Measurements from ENCODE around the gene HLA-DRB1.
"Not testable (repeated sequence)": the region's sequence is repeated elsewhere in the genome, so short reads cannot be mapped to it uniquely, and the experiment has no call there.

The HLA-DRB1 gene

DNA sequence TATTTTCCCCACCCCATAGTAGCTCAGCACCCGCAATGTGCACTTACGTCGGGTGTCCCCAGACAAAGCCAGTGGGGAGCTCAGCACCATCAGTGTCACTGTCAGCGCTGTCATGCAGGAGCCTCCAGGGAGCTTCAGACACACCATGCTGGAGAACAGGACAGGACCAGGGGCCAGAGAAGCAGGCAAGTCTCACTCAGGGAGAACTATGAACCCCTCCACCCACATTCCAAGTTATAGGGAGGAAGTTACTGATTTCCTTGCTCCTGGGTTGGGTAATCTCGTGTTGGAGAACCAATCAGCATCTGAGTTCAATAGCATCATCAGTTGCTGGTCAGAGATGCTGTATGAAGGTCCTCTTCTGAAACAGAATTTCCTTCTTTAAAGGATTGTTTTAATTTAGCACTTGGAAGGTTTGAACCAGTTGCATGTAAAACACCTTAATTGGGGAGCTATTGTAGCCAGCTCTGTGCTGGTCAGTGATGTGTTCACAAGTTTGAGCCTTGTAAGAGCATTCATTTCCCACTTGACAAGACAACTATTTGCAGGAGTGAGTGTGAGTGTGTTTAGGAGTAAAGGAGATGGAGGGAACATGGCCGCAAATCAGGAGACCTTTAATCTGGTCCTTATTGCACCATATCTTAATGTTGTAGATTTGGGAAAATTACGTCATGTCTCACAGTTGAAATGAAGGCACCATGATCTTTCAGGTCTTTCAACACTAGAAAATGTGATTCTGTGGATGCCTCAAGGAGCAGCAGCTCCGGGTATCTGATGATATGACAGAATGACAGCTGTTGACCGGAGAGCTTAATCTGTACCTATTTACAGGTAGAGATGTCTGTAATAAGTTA, at the start of gene HLA-DRB1:
TSS of gene HLA-DRB1 (minus strand) at position 253 of the 854 bp plus-strand sequence. CDS start at position 147, 106 bp downstream.
- peak; percentile 68 for DNase-seq

DNA sequence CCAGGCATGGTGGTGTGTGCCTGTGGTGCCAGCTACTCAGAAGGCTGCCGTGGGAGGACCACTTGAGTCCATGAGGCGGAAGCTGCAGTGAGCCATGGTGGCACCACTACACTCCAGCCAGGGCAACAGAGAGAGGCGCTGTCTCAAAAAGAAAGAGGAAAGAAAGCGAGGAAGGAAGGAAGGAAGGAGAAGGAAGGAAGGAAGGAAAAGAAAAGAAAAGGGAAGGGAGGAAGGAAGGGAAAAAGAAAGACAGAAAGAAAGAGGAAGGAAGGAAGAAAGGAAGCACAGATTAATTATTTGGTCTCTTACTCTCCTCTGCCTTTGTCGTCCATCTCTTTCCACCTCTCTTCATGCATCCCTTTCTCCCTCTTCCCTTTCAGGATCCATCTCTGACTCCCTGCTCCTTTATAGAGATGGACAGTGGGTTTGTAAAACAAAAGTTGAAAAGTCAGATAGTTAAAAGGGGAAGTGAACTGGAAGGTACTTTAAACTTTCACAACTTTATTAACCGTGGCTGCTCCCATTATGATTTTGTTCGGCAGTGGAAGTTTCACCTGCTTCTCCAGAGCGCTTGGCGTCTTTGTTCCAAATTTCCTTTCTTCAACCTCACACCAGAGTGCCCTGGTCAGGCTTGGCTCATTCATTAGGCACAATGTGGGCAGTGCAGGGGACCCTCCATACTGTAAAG, 49.0 kb upstream of the HLA-DRB1 start:
- no peak for DNase-seq

DNA sequence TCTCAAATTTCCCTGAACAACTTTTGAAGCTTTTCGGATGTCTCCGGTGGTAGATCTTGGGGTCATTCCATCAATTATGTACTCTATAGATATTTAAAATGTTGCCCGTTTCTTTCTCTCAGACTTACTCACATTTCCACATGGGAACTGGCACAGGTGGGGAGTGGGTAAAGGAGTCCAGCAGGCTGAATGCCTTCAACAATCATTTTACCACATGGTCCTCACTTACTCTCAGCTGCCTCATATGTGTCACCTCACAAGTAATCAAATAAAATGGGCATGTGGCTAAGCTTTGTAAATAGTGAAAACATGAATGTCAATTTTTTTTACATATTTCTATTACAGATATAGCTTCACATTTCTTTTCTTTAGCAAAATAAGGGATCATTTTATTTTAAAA, 48.2 kb upstream of the HLA-DRB1 start:
- no peak for DNase-seq

- DNase-seq, result peak; percentile 72
Observed at GRCh38 chr6:32637219-32637880, 47.7 kb upstream of the HLA-DRB1 start, which contains the start of gene HLA-DQA1. TSS of gene HLA-DQA1 (plus strand) at chr6:32637406. CDS start at chr6:32637459, 53 bp downstream.

DNA sequence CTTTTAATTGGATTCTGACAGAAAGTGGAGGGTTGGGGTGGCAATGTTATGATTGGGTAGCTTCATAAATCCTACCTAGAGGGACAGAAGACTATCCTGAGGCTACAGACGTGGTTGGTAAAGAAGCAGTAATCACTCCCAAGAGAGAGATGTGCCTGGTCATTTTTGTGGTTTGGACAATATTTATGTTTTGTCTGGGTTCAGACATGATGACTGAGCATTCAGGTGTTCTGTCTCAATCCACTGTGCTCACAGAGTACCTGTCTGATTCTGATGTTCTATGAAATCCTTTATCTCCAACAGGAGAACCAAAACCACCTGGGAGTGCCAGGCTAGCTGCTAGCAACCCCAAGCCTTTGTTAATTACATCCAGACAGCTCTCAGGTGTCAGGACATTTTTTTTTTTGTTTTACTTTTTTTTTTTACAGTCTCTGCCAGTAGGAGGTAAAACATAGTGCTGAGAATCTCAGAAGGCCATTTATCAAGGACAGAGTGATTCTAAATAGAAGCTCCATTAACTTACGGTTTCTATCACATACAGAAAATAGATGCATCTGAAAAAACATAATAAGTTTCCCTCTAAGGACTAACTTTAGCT, 46.0 kb upstream of the HLA-DRB1 start:
- DNase-seq, result no peak

GRCh38 chr6:32629793-32630192, 40.1 kb upstream of the HLA-DRB1 start:
- DNase-seq, result not testable (repeated sequence)

DNA sequence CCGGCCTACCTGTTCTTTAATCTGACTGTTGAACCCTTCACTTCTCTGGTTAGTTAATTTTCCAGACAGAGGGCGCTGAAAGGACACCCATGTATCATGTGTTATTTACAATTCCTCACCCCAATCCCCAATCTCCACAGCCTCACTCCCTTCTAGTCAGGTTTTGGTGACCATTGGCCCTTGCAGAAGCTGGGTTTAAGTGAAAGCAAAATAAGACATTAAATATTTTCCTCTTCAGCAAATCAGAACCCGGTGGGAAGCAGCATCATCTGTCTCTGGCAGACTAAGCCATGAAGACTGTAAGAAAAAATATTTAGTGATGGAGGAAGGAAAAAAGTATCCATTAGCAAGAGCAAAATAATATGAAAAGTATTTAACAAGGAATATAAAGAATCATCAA, 38.2 kb upstream of the HLA-DRB1 start:
- DNase-seq, result peak; percentile 56

GRCh38 chr6:32627249-32627648, 37.6 kb upstream of the HLA-DRB1 start:
- DNase-seq, result no peak

- DNase-seq, result no peak
Observed at GRCh38 chr6:32625137-32625536, 35.5 kb upstream of the HLA-DRB1 start.

- DNase-seq, result no peak
Observed at GRCh38 chr6:32624565-32624964, 34.9 kb upstream of the HLA-DRB1 start.

DNA sequence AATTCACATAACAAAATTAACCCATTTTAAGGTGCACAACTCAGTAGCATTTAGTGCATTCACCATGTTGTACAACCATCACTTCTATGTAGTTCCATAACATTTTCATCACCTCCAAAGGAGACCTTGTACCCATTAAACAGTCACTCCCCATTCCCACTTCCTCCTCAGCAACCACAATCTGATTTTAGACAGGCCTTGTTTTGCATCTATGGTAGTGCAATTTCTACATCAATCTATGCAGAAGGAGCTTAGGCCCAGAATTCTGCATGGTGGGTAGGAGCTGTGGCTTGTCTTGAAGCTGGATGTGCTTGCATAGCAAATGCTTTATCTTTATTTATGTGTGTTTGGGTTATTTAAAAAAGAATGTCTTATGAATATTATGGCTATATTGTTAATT, 34.0 kb upstream of the HLA-DRB1 start:
- DNase-seq, result no peak

GRCh38 chr6:32622545-32623401, 33.1 kb upstream of the HLA-DRB1 start:
- peak; percentile 86 for DNase-seq

DNA sequence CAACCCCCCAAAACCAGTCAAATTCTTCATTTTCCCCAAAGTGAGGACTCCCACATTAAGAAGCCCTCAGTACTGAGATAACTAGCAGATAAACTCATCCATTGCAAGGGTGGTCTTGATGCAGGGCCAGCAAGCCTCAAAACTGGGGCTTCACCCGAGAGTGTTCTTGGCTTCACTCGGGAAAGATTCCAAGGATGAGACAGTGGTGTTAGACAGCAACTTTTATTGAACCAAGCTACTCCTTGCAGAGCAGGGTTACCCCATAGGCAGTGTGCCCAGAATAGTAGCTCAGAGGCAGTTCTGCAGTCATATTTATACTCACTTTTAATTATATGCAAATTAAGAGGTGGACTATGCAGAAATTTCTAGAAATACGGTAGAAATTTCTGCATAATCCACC, 31.7 kb upstream of the HLA-DRB1 start:
- DNase-seq, result no peak

- no peak for DNase-seq
Observed at GRCh38 chr6:32617751-32618150, 28.1 kb upstream of the HLA-DRB1 start.

GRCh38 chr6:32615885-32616532, 26.4 kb upstream of the HLA-DRB1 start:
- DNase-seq, result no peak

DNA sequence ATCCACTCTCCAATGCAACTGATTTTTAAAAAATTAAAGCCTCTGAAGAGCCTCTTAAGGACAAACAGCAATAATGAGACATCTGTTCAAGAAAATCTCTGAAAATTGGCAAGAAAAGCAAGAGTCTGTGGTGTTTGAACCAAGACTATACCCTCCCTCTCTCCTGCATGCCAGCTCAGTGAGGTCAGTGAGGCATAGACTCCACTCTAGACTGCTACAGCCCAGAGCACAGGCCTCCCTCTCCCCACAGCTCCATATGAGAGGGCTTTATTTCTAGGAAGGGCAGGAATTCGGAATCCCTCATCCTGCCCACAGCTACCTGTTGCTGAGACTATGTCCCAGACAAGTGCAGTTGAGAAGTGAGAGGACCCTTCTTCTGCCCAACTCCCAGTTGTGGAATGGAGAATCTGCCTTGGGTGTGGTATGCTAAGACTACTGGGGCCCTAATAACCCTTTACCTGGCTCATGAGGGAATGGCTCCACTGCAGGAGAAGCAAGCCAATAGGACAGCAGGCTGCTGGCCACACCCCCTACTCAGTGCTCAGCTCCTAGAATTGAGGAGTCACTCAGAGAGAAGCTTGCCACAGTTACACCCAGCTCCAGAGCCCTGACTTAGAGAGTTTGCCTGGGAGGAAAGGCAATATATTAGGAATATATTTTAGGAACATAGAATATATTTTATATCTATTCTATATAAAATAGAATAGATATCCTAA, 24.9 kb upstream of the HLA-DRB1 start:
- DNase-seq, result no peak

GRCh38 chr6:32613475-32613874, 23.8 kb upstream of the HLA-DRB1 start:
- no peak for DNase-seq

- no peak for DNase-seq
Observed at GRCh38 chr6:32610682-32611296, 21.1 kb upstream of the HLA-DRB1 start.

GRCh38 chr6:32609731-32610640, 20.3 kb upstream of the HLA-DRB1 start:
- DNase-seq, result peak; percentile 85

Measured in CD4-positive, alpha-beta T cell treated with Interleukin-10 for 1 hour (primary cell).